22Rv1 (cell line): ENCODE data around the gene PPP6R3.

Experiments
- CTCF ChIP-seq: fragments of 450-650 bp; IDR thresholded peaks from 2 replicates; pipeline ENCODE4 v1.5.1; 2017; ENCODE audit warnings: mild to moderate bottlenecking
- ZFX ChIP-seq: fragments of 450-650 bp; IDR thresholded peaks from 2 replicates; pipeline ENCODE4 v1.6.1; 2017; ENCODE audit warnings: antibody characterized with exemption, borderline replicate concordance

DNA sequence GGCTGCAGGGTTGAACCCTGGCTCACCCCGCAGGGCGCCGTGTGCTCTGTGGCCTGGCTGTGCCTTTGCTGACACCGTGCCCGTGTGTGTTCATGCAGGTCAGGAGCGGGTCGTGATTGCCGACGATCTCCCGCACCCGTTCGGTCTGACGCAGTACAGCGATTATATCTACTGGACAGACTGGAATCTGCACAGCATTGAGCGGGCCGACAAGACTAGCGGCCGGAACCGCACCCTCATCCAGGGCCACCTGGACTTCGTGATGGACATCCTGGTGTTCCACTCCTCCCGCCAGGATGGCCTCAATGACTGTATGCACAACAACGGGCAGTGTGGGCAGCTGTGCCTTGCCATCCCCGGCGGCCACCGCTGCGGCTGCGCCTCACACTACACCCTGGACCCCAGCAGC is 47.0 kb upstream of the PPP6R3 start:
- TF ChIP-seq CTCF (no peak), ZFX (no peak)
